Neural cell (in vitro differentiated cells): ENCODE data around the gene ZNF106.

Experiments used
- EP300 ChIP-seq: fragments of 450-650 bp; conservative IDR thresholded peaks from 2 replicates; pipeline ENCODE4 v1.6.1; 2014; ENCODE audit warnings: antibody characterized with exemption, mild to moderate bottlenecking, moderate library complexity; ENCODE audit not compliant: poor library complexity, severe bottlenecking
- EZH2 ChIP-seq: fragments of 200-600, 300-800 bp; shearing (Covaris generic), sonication (generic); IDR thresholded peaks from 2 replicates; pipeline ENCODE4 v1.6.1; 2014; ENCODE audit warnings: antibody characterized with exemption, low read length, borderline replicate concordance, mild to moderate bottlenecking; ENCODE audit not compliant: insufficient read depth, poor library complexity, severe bottlenecking
- MXI1 ChIP-seq: fragments of 450-650 bp; conservative IDR thresholded peaks from 2 replicates; pipeline ENCODE4 v1.6.1; 2014; ENCODE audit warnings: antibody characterized with exemption, mild to moderate bottlenecking; ENCODE audit not compliant: poor library complexity, severe bottlenecking
- POLR2AphosphoS5 ChIP-seq: IDR thresholded peaks from 2 replicates; pipeline ENCODE4 v1.6.1; 2012
- TAF1 ChIP-seq: IDR thresholded peaks from 2 replicates; pipeline ENCODE4 v1.6.1; 2012; ENCODE audit warnings: low read depth
- TF ChIP-seq, protein P1 (sequence below): fragments of 450-650 bp; IDR thresholded peaks from 2 replicates; pipeline ENCODE4 v1.5.1; 2014; ENCODE audit warnings: antibody characterized with exemption, mild to moderate bottlenecking, moderate library complexity; ENCODE audit not compliant: poor library complexity, severe bottlenecking

DNA sequence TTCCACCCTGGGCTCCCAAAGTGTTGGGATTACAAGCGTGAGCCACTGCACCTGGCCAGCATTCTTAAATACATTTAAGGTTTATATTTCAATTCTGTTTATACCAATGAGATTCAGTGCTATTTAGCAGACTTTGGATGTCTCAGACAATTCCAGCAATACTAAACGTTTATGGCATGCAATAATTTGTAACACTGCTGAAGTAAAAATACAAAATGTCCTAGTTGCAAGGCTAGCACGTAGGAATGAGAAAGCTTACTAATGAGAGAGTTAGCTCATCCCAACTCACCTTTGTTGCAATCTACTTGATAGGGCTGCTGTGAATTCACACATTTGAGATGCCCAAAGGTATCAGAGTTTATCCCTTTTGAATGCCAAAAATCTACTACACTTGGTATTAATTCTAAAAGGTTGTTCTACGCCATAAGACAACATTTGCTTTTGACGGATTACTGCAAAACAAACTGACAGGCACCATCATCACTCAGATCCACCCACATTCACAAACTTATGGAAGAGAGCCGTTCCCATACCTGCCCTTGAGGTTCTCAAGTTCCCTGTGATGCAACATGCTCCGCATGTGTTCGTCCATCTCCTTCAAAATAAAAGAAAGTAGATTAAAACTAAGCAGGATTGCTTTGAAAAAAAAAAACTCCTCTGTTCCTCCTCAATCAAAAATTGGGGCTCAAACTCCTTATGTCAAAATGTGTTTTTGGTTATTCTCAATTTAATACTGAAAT, 25.3 kb downstream of the ZNF106 start:
- TF ChIP-seq, protein P1, sequence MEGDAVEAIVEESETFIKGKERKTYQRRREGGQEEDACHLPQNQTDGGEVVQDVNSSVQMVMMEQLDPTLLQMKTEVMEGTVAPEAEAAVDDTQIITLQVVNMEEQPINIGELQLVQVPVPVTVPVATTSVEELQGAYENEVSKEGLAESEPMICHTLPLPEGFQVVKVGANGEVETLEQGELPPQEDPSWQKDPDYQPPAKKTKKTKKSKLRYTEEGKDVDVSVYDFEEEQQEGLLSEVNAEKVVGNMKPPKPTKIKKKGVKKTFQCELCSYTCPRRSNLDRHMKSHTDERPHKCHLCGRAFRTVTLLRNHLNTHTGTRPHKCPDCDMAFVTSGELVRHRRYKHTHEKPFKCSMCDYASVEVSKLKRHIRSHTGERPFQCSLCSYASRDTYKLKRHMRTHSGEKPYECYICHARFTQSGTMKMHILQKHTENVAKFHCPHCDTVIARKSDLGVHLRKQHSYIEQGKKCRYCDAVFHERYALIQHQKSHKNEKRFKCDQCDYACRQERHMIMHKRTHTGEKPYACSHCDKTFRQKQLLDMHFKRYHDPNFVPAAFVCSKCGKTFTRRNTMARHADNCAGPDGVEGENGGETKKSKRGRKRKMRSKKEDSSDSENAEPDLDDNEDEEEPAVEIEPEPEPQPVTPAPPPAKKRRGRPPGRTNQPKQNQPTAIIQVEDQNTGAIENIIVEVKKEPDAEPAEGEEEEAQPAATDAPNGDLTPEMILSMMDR: no peak
- no peak for TF ChIP-seq EP300
- no peak for TF ChIP-seq EZH2
- TF ChIP-seq POLR2AphosphoS5: no peak
- TF ChIP-seq MXI1: no peak
- TF ChIP-seq TAF1: no peak
